Measurements from ENCODE around the gene FOXJ2. TPM values are rescaled to one million over a fixed set of nuclear protein-coding genes. Genes with fewer than 3 reads are reported as not detected.
"Not testable (repeated sequence)": the region's sequence is repeated elsewhere in the genome, so short reads cannot be mapped to it uniquely, and the experiment has no call there.

Gene FOXJ2
- total RNA-seq, 1 experiment from 2014 or later = 19.7 TPM

GRCh38 chr12:8087666-8088065 lies 55.1 kb downstream of the FOXJ2 start:
- intact Hi-C loops (cut with micrococcal nuclease) = no loop called here
- POLR2A ChIA-PET = interaction anchor here (1.2 kb wide), 2 partner anchors 24 to 49 kb away, joined by 3 read pairs; no protein-coding TSS in a partner anchor

DNA sequence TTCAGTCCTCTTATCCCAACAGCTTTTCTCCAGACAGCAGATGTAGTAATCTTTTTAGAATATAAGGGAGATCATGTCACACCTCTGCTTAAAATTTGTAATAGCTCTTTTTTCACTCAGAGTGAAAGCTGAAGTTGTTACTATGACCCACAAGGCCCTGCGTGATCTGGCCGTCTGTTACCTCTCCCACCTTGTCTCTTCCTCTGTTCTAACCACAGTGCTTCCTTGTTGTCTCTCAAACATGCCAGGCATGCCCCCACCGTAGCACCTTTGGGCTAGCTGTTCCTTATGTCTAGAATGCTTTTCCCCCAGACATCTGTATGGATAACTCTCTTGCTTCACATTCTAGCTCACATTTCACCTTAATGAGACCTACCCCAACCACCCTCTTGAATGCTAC lies 56.1 kb downstream of the FOXJ2 start:
- CTCF ChIA-PET = interaction anchor here (1.1 to 1.4 kb wide), 2 partner anchors 19 to 42 kb away, joined by 3 to 5 read pairs; no protein-coding TSS in a partner anchor
- Mint-ChIP-seq H3K27ac (ENCODE audit: low read depth, unreplicated experiment) (peak overlapping the region; percentile 25), H3K36me3 (ENCODE audit: insufficient read depth, unreplicated experiment) (peaks cover 48% of the 10 kb centered on the region), H3K9me3 (ENCODE audit: unreplicated experiment) (no peaks in the 10 kb centered on the region), H3K27me3 (ENCODE audit: insufficient read depth, unreplicated experiment) (no peaks in the 10 kb centered on the region), H3K4me1 (ENCODE audit: insufficient read depth, unreplicated experiment) (peaks cover 30% of the 10 kb centered on the region), H3K4me3 (ENCODE audit: unreplicated experiment) (no peak overlapping the region)
- TF ChIP-seq CTCF (IDR thresholded peaks at IDR 0.05; ENCODE audit: unreplicated experiment) = no peak
- no TSS peak for BruUV-seq (replicated peaks)
- no peak for DNase-seq (ENCODE audit: unreplicated experiment)
- intact Hi-C loops (cut with micrococcal nuclease) = no loop called here
- POLR2A ChIA-PET = interaction anchor here (1.2 kb wide), 1 partner anchor 48 kb away, joined by 3 read pairs; no protein-coding TSS in a partner anchor

More at GRCh38 chr12:8087666-8088065, 55.1 kb downstream of the FOXJ2 start:
- H3K27ac Mint-ChIP-seq (ENCODE audit: low read depth, unreplicated experiment) = peak overlapping the region; percentile 25
- no peak overlapping the region for H3K4me3 Mint-ChIP-seq (ENCODE audit: unreplicated experiment)
- peaks cover 37% of the 10 kb centered on the region for H3K4me1 Mint-ChIP-seq (ENCODE audit: insufficient read depth, unreplicated experiment)
- H3K27me3 Mint-ChIP-seq (ENCODE audit: insufficient read depth, unreplicated experiment) = no peaks in the 10 kb centered on the region
- DNase-seq (ENCODE audit: unreplicated experiment) = no peak
- no TSS peak for BruUV-seq (replicated peaks)
- CTCF ChIA-PET = interaction anchor here (0.7 to 1.4 kb wide), 3 partner anchors 9 to 773 kb away, joined by 3 to 5 read pairs (median 3); no protein-coding TSS in a partner anchor
- no peak for TF ChIP-seq CTCF (IDR thresholded peaks at IDR 0.05; ENCODE audit: unreplicated experiment)
- peaks cover 39% of the 10 kb centered on the region for H3K36me3 Mint-ChIP-seq (ENCODE audit: insufficient read depth, unreplicated experiment)
- no peaks in the 10 kb centered on the region for H3K9me3 Mint-ChIP-seq (ENCODE audit: unreplicated experiment)

DNA sequence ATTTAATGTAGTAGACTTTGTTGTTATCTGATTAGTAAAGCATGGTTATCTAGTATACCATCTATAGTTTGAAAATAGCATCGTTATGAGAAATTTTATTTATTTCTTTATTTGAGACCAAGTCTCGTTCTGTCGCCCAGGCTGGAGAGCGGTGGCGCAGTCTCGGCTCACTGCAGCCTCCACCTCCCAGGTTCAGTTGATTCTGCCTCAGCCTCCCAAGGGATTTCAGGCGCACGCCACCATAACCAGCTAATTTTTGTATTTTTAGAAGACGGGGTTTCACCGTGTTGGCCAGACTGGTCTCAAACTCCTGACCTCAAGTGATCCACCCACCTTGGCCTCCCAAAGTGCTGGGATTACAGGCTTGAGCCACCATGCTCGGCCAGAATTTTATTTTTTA lies 56.8 kb downstream of the FOXJ2 start:
- H3K27ac Mint-ChIP-seq (ENCODE audit: low read depth, unreplicated experiment); BruUV-seq (replicated peaks); CTCF ChIA-PET: not testable (repeated sequence)

GRCh38 chr12:8089716-8090115 lies 57.2 kb downstream of the FOXJ2 start:
- TF ChIP-seq CTCF (IDR thresholded peaks at IDR 0.05; ENCODE audit: unreplicated experiment) = no peak
- Mint-ChIP-seq H3K9me3 (ENCODE audit: unreplicated experiment) (no peaks in the 10 kb centered on the region), H3K4me3 (ENCODE audit: unreplicated experiment) (no peak overlapping the region), H3K27ac (ENCODE audit: low read depth, unreplicated experiment) (no peak overlapping the region), H3K4me1 (ENCODE audit: insufficient read depth, unreplicated experiment) (peaks cover 19% of the 10 kb centered on the region), H3K36me3 (ENCODE audit: insufficient read depth, unreplicated experiment) (peaks cover 59% of the 10 kb centered on the region), H3K27me3 (ENCODE audit: insufficient read depth, unreplicated experiment) (no peaks in the 10 kb centered on the region)
- ChIA-PET CTCF (no interaction called here), POLR2A (no interaction called here)
- no peak for DNase-seq (ENCODE audit: unreplicated experiment)
- BruUV-seq (replicated peaks) = no TSS peak
- intact Hi-C loops (cut with micrococcal nuclease) = no loop called here

More for the DNA sequence above, 56.8 kb downstream of the FOXJ2 start:
- peaks cover 55% of the 10 kb centered on the region for H3K36me3 Mint-ChIP-seq (ENCODE audit: insufficient read depth, unreplicated experiment)
- intact Hi-C loops (cut with micrococcal nuclease); H3K27me3 Mint-ChIP-seq (ENCODE audit: insufficient read depth, unreplicated experiment); DNase-seq (ENCODE audit: unreplicated experiment); H3K9me3 Mint-ChIP-seq (ENCODE audit: unreplicated experiment); H3K4me3 Mint-ChIP-seq (ENCODE audit: unreplicated experiment); POLR2A ChIA-PET: not testable (repeated sequence)
- peaks cover 23% of the 10 kb centered on the region for H3K4me1 Mint-ChIP-seq (ENCODE audit: insufficient read depth, unreplicated experiment)

DNA sequence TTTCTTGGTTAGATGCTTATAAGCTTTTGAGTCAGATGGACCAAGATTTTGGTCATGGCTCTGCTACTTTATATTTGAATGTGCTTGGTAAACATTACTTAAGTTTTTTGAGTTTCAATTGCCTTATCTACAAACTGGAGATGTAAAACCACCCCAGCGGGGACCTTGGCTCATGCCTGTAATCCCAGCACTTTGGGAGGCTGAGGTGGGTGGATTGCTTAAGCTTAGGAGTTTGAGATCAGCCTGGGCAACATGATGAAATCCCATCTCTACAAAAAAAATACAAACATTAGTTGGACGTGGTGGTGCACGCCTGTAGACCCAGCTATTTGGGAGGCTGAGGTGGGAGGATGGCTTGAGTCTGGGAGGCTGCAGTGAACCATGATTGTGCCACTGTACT lies 60.8 kb downstream of the FOXJ2 start:
- H3K27ac Mint-ChIP-seq (ENCODE audit: low read depth, unreplicated experiment) = no peak overlapping the region
- peaks cover 92% of the 10 kb centered on the region for H3K36me3 Mint-ChIP-seq (ENCODE audit: insufficient read depth, unreplicated experiment)
- intact Hi-C loops (cut with micrococcal nuclease) = no loop called here
- ChIA-PET POLR2A (no interaction called here), CTCF (interaction anchor here (0.9 to 1.7 kb wide), 2 partner anchors 16 to 48 kb away, joined by 3 to 11 read pairs; no protein-coding TSS in a partner anchor)
- H3K4me1 Mint-ChIP-seq (ENCODE audit: insufficient read depth, unreplicated experiment) = peaks cover 8% of the 10 kb centered on the region
- no peaks in the 10 kb centered on the region for H3K9me3 Mint-ChIP-seq (ENCODE audit: unreplicated experiment)
- no peak for DNase-seq (ENCODE audit: unreplicated experiment)
- no peaks in the 10 kb centered on the region for H3K27me3 Mint-ChIP-seq (ENCODE audit: insufficient read depth, unreplicated experiment)
- BruUV-seq (replicated peaks) = no TSS peak
- TF ChIP-seq CTCF (IDR thresholded peaks at IDR 0.05; ENCODE audit: unreplicated experiment) = no peak
- no peak overlapping the region for H3K4me3 Mint-ChIP-seq (ENCODE audit: unreplicated experiment)

Data from MCF 10A (cell line).